ENCODE measurements around the gene CDHR5. TPM values are rescaled to one million over a fixed set of nuclear protein-coding genes. Genes with fewer than 3 reads are reported as not detected.
A peak's percentile ranks its signal among the peaks of the same experiment; 100 is the strongest.

Gene CDHR5
- polyA plus RNA-seq, 1 donor (not counting 4 experiments of a cell fraction or from before 2014, with no cell fraction given): not detected

GRCh38 chr11:597166-597725, 27.5 kb downstream of the CDHR5 start:
- no peak for FAIRE-seq
- DNase-seq (ENCODE audit: low read depth, low spot score): no peak
- H3K4me2 ChIP-seq (ENCODE audit: control insufficient read depth, extremely low read depth, insufficient read depth, low read depth, low read length): no peak overlapping the region
- H3K27ac ChIP-seq (ENCODE audit: control insufficient read depth, insufficient read depth, low read length): no peak overlapping the region
- no peak overlapping the region for H2AFZ ChIP-seq (ENCODE audit: control insufficient read depth, low read length)
- no peaks in the 10 kb centered on the region for H4K20me1 ChIP-seq (ENCODE audit: control insufficient read depth, extremely low read depth, insufficient read depth, low read length)
- H3K4me1 ChIP-seq (ENCODE audit: control insufficient read depth, extremely low read depth, insufficient read depth, low read length): no peaks in the 10 kb centered on the region
- H3K4me3 ChIP-seq (ENCODE audit: control insufficient read depth in 2 of 3, extremely low read depth in 1 of 3, insufficient read depth in 2 of 3, low read depth in 1 of 3, low read length in 3 of 3): no peak overlapping the region
- H3K79me2 ChIP-seq (ENCODE audit: control insufficient read depth, insufficient read depth, low read length): peaks cover 43% of the 10 kb centered on the region
- H3K9me3 ChIP-seq (ENCODE audit: control insufficient read depth, low read depth, low read length): no peaks in the 10 kb centered on the region
- peaks cover 48 to 53% of the 10 kb centered on the region in 2 experiments for H3K36me3 ChIP-seq (ENCODE audit: control insufficient read depth in 2 of 2, extremely low read depth in 1 of 2, insufficient read depth in 2 of 2, low read length in 2 of 2)
- no peaks in the 10 kb centered on the region for H3K9me1 ChIP-seq (ENCODE audit: control insufficient read depth, extremely low read depth, insufficient read depth, low read length)
- TF ChIP-seq EZH2 (IDR thresholded peaks at IDR 0.05; ENCODE audit: low read length): no peak
- peak in 2 of 3 experiments; percentile 15 to 16 for TF ChIP-seq CTCF (optimal IDR thresholded peaks at IDR 0.05 in 1 of 3, IDR thresholded peaks at IDR 0.05 in 1 of 3, conservative IDR thresholded peaks at IDR 0.05 in 1 of 3; ENCODE audit: extremely low read depth in 1 of 3, insufficient read depth in 2 of 3, low read length in 3 of 3)
- dilution Hi-C loops (cut with MboI; ENCODE audit: extremely low pct_ligation_motif_present, low sequenced_read_pairs): no loop called here
- no peak overlapping the region for H3K9ac ChIP-seq (ENCODE audit: control insufficient read depth, extremely low read depth, insufficient read depth, low read length)
- H3K27me3 ChIP-seq (ENCODE audit: control insufficient read depth, extremely low read depth, insufficient read depth, low read length): no peaks in the 10 kb centered on the region

GRCh38 chr11:596374-596773, 28.4 kb downstream of the CDHR5 start:
- no peak for TF ChIP-seq CTCF (optimal IDR thresholded peaks at IDR 0.05 in 1 of 3, IDR thresholded peaks at IDR 0.05 in 1 of 3, conservative IDR thresholded peaks at IDR 0.05 in 1 of 3; ENCODE audit: extremely low read depth in 1 of 3, insufficient read depth in 2 of 3, low read length in 3 of 3)
- TF ChIP-seq EZH2 (IDR thresholded peaks at IDR 0.05; ENCODE audit: low read length): no peak
- Histone ChIP-seq H3K36me3 (ENCODE audit: control insufficient read depth in 2 of 2, extremely low read depth in 1 of 2, insufficient read depth in 2 of 2, low read length in 2 of 2) (peaks cover 46 to 53% of the 10 kb centered on the region in 2 experiments), H3K9me3 (ENCODE audit: control insufficient read depth, low read depth, low read length) (no peaks in the 10 kb centered on the region), H3K4me3 (ENCODE audit: control insufficient read depth in 2 of 3, extremely low read depth in 1 of 3, insufficient read depth in 2 of 3, low read depth in 1 of 3, low read length in 3 of 3) (no peak overlapping the region), H3K27ac (ENCODE audit: control insufficient read depth, insufficient read depth, low read length) (no peak overlapping the region), H3K4me1 (ENCODE audit: control insufficient read depth, extremely low read depth, insufficient read depth, low read length) (no peaks in the 10 kb centered on the region), H4K20me1 (ENCODE audit: control insufficient read depth, extremely low read depth, insufficient read depth, low read length) (no peaks in the 10 kb centered on the region), H3K9ac (ENCODE audit: control insufficient read depth, extremely low read depth, insufficient read depth, low read length) (no peak overlapping the region), H3K79me2 (ENCODE audit: control insufficient read depth, insufficient read depth, low read length) (peaks cover 42% of the 10 kb centered on the region), H3K9me1 (ENCODE audit: control insufficient read depth, extremely low read depth, insufficient read depth, low read length) (no peaks in the 10 kb centered on the region), H2AFZ (ENCODE audit: control insufficient read depth, low read length) (no peak overlapping the region), H3K27me3 (ENCODE audit: control insufficient read depth, extremely low read depth, insufficient read depth, low read length) (no peaks in the 10 kb centered on the region), H3K4me2 (ENCODE audit: control insufficient read depth, extremely low read depth, insufficient read depth, low read depth, low read length) (no peak overlapping the region)
- FAIRE-seq (no peak), DNase-seq (ENCODE audit: low read depth, low spot score) (no peak)
- dilution Hi-C loops (cut with MboI; ENCODE audit: extremely low pct_ligation_motif_present, low sequenced_read_pairs): no loop called here

Data from keratinocyte (primary cell).